ENCODE data around the gene LRRC25. TPM values are rescaled to one million over a fixed set of nuclear protein-coding genes. Genes with fewer than 3 reads are reported as not detected.

LRRC25 gene
- total RNA-seq, 1 experiment from 2014 or later: 0.06 TPM

GRCh38 chr19:18346091-18346490 lies 51.3 kb downstream of the LRRC25 start:
- no peak for DNase-seq (ENCODE audit: low spot score)

GRCh38 chr19:18345296-18345695 lies 52.1 kb downstream of the LRRC25 start:
- no peak for DNase-seq (ENCODE audit: low spot score)

- no peak for DNase-seq (ENCODE audit: low spot score)
Measured at GRCh38 chr19:18344582-18344950, 52.9 kb downstream of the LRRC25 start.

GRCh38 chr19:18342090-18342632 lies 55.3 kb downstream of the LRRC25 start:
- DNase-seq (ENCODE audit: low spot score): no peak

Other genes with a start within 250 kb of the LRRC25 start
- gene PIK3R2, start 244.5 kb downstream of the LRRC25 start, total RNA-seq (2014; rRNA removed; shearing (Covaris generic)): 9.8 and 25.1 TPM in 2 replicates
- gene IFI30, start 223.8 kb downstream of the LRRC25 start, total RNA-seq (2014; rRNA removed; shearing (Covaris generic)): 156 and 172 TPM in 2 replicates
- gene MPV17L2, start 204.4 kb downstream of the LRRC25 start, total RNA-seq (2014; rRNA removed; shearing (Covaris generic)): 17.7 and 30.9 TPM in 2 replicates
- gene RAB3A, start 193.6 kb downstream of the LRRC25 start, total RNA-seq (2014; rRNA removed; shearing (Covaris generic)): 0.41 and 2.2 TPM in 2 replicates
- 0.06 TPM in 1 of 2 replicates, not detected in the other for gene PDE4C, start 171.2 kb downstream of the LRRC25 start, total RNA-seq (2014; rRNA removed; shearing (Covaris generic))
- 0.62 and 1.0 TPM in 2 replicates for gene IQCN, start 123.2 kb downstream of the LRRC25 start, total RNA-seq (2014; rRNA removed; shearing (Covaris generic))
- gene JUND, start 116.0 kb downstream of the LRRC25 start, total RNA-seq (2014; rRNA removed; shearing (Covaris generic)): 29.1 and 86.4 TPM in 2 replicates
- gene LSM4, start 74.5 kb downstream of the LRRC25 start, total RNA-seq (2014; rRNA removed; shearing (Covaris generic)): 349 and 397 TPM in 2 replicates
- 2.9 and 12.1 TPM in 2 replicates for gene PGPEP1, start 57.0 kb downstream of the LRRC25 start, total RNA-seq (2014; rRNA removed; shearing (Covaris generic))
- 376 and 378 TPM in 2 replicates for gene GDF15, start 11.5 kb downstream of the LRRC25 start, total RNA-seq (2014; rRNA removed; shearing (Covaris generic))
- gene SSBP4, start 21.8 kb upstream of the LRRC25 start, total RNA-seq (2014; rRNA removed; shearing (Covaris generic)): 44.6 and 60.9 TPM in 2 replicates
- gene ISYNA1, start 40.5 kb upstream of the LRRC25 start, total RNA-seq (2014; rRNA removed; shearing (Covaris generic)): 0.33 and 0.45 TPM in 2 replicates
- 4.9 and 5.8 TPM in 2 replicates for gene ELL, start 124.4 kb upstream of the LRRC25 start, total RNA-seq (2014; rRNA removed; shearing (Covaris generic))
- gene FKBP8, start 146.0 kb upstream of the LRRC25 start, total RNA-seq (2014; rRNA removed; shearing (Covaris generic)): 145 and 185 TPM in 2 replicates
- gene KXD1, start 160.2 kb upstream of the LRRC25 start, total RNA-seq (2014; rRNA removed; shearing (Covaris generic)): 139 and 150 TPM in 2 replicates
- gene UBA52, start 174.2 kb upstream of the LRRC25 start, total RNA-seq (2014; rRNA removed; shearing (Covaris generic)): 2,104 and 2,108 TPM in 2 replicates
- gene REX1BD, start 191.2 kb upstream of the LRRC25 start, total RNA-seq (2014; rRNA removed; shearing (Covaris generic)): 107 and 159 TPM in 2 replicates
- gene CRLF1, start 209.2 kb upstream of the LRRC25 start, total RNA-seq (2014; rRNA removed; shearing (Covaris generic)): 19.4 and 35.4 TPM in 2 replicates
- gene TMEM59L, start 215.2 kb upstream of the LRRC25 start, total RNA-seq (2014; rRNA removed; shearing (Covaris generic)): 1.2 and 3.2 TPM in 2 replicates
- gene KLHL26, start 239.4 kb upstream of the LRRC25 start, total RNA-seq (2014; rRNA removed; shearing (Covaris generic)): 2.3 and 5.7 TPM in 2 replicates